Measurements from ENCODE around the gene GRID1.

GRCh38 chr10:86349940-86350630 lies 16.5 kb downstream of the GRID1 start:
- no peak for TF ChIP-seq CTCF (IDR thresholded peaks at IDR 0.05)
- no peak for TF ChIP-seq ZFX (IDR thresholded peaks at IDR 0.05; ENCODE audit: borderline replicate concordance)

Measured in 22Rv1 (cell line).